Brain microvascular endothelial cell (primary cell): ENCODE data around the gene PDE11A.
"Not testable (repeated sequence)": the region's sequence is repeated elsewhere in the genome, so short reads cannot be mapped to it uniquely, and the experiment has no call there.

ENCODE experiments used
- DNase-seq: peaks from one replicate; pipeline ENCODE4 v3.0.0-alpha.2; 2020
- H3K27ac ChIP-seq: fragments of 250-450 bp; sonication (Bioruptor Pico); 2 replicates; pipeline ENCODE4 v1.5.1; 2020; ENCODE audit warnings: mild to moderate bottlenecking, moderate library complexity
- H3K27me3 ChIP-seq: fragments of 250-450 bp; sonication (Bioruptor Pico); replicated peaks from 2 replicates; pipeline ENCODE4 v1.5.1; 2020; ENCODE audit warnings: mild to moderate bottlenecking
- H3K36me3 ChIP-seq: fragments of 250-450 bp; sonication (Bioruptor Pico); replicated peaks from 2 replicates; pipeline ENCODE4 v1.5.1; 2020; ENCODE audit warnings: mild to moderate bottlenecking
- H3K4me3 ChIP-seq: 2 replicates; pipeline ENCODE4 v1.5.1; 2011; ENCODE audit warnings: low read depth, mild to moderate bottlenecking, control low read depth, low read length, moderate library complexity
- in situ Hi-C: cut with HindIII; loops from 2 replicates; pipeline ENCODE4 v1.10.0; 2017; ENCODE audit warnings: low sequenced_read_pairs, low pct_ligation_motif_present
- TF ChIP-seq, protein P1 (sequence below): IDR thresholded peaks from 2 replicates; pipeline ENCODE4 v1.5.1; 2011; ENCODE audit warnings: low read depth, mild to moderate bottlenecking, moderate library complexity, low read length, control low read depth, inconsistent platforms; ENCODE audit errors: missing control alignments

Gene PDE11A

DNA sequence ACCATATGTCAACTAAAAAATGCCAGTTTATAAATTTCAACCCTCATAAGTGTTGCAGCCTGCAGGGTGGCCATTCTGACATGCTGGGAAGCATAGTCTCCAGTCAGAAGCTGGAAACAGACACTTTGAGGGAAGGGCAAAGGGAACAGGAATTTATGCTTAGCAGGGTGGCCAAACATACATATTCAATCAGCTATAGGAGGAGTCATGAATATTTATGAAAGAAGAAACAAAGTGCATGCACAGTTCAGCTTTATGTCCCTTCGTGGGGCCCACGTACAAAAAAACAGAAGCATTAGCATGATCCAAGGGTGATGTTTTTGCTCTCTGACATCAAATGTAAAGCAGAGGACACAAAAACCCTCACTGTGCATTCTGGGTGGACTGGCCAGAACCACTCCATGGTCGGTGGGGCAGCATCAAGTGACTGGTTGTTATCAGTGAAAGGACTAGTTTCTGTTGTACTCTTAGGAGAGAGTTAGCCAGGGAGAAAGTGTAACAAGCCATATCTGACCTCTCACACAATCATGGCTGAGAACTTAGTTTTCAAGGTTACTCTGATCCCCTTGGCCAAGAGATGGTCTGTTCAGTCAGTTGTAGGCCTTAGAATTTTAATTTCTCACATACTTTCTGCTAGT is 9.9 kb upstream of the PDE11A start:
- TF ChIP-seq, protein P1, sequence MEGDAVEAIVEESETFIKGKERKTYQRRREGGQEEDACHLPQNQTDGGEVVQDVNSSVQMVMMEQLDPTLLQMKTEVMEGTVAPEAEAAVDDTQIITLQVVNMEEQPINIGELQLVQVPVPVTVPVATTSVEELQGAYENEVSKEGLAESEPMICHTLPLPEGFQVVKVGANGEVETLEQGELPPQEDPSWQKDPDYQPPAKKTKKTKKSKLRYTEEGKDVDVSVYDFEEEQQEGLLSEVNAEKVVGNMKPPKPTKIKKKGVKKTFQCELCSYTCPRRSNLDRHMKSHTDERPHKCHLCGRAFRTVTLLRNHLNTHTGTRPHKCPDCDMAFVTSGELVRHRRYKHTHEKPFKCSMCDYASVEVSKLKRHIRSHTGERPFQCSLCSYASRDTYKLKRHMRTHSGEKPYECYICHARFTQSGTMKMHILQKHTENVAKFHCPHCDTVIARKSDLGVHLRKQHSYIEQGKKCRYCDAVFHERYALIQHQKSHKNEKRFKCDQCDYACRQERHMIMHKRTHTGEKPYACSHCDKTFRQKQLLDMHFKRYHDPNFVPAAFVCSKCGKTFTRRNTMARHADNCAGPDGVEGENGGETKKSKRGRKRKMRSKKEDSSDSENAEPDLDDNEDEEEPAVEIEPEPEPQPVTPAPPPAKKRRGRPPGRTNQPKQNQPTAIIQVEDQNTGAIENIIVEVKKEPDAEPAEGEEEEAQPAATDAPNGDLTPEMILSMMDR = no peak
- no peak for DNase-seq
- H3K27me3 ChIP-seq = no peaks in the 10 kb centered on the region
- H3K27ac ChIP-seq = no peak overlapping the region
- no peaks in the 10 kb centered on the region for H3K36me3 ChIP-seq
- H3K4me3 ChIP-seq = no peak overlapping the region
- in situ Hi-C loops = no loop called here

GRCh38 chr2:178079279-178079678 is 6.7 kb upstream of the PDE11A start:
- DNase-seq, H3K4me3 ChIP-seq, in situ Hi-C loops, H3K36me3 ChIP-seq, H3K27ac ChIP-seq, H3K27me3 ChIP-seq: not testable (repeated sequence)

DNA sequence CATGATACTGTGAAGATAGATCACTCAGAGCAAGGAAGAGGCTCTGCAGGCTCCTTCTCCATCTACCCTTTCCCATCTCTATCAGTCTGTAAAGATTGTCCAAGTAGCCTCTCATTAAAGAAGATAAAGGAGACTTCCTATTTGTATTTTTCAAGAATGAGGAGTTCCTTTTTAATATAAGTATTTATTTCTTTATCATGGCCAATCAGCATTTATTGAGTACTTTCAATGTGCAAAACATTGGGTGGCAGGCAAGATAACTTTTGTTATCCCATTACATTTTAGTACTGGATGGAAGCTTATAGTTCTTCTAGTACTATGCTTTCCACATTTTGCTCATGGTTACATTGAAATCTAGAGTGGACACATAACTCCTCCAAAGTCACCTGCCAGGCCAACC is 3.6 kb upstream of the PDE11A start:
- H3K36me3 ChIP-seq = no peaks in the 10 kb centered on the region
- peaks cover 4% of the 10 kb centered on the region for H3K27me3 ChIP-seq
- TF ChIP-seq, protein P1 = no peak
- in situ Hi-C loops = no loop called here
- H3K4me3 ChIP-seq = no peak overlapping the region
- no peak for DNase-seq
- no peak overlapping the region for H3K27ac ChIP-seq

DNA sequence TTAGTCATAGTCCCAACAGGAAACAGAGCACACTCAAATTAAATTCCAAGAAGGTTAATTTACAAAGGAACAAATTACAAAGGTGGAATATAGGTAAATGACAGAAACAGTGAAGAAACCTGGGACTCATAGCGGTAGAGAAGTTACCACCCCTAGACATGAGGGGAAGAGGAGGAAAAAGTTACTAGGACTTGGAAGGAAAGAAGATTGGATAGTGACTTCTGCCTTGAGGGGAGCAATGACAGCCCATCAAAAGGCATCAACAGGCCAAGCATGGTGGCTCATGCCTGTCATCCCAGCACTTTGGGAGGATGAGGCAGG is 2.4 kb upstream of the PDE11A start:
- Histone ChIP-seq H3K36me3 (no peaks in the 10 kb centered on the region), H3K27me3 (peaks cover 4% of the 10 kb centered on the region), H3K4me3 (no peak overlapping the region), H3K27ac (no peak overlapping the region)
- TF ChIP-seq, protein P1 = no peak
- in situ Hi-C loops = no loop called here
- DNase-seq = no peak

GRCh38 chr2:178074123-178075005 is 1.8 kb upstream of the PDE11A start:
- no peak overlapping the region for H3K27ac ChIP-seq
- H3K4me3 ChIP-seq = no peak overlapping the region
- H3K27me3 ChIP-seq = peaks cover 4% of the 10 kb centered on the region
- TF ChIP-seq, protein P1 = no peak
- in situ Hi-C loops = no loop called here
- DNase-seq = peak; percentile 11
- no peaks in the 10 kb centered on the region for H3K36me3 ChIP-seq

DNA sequence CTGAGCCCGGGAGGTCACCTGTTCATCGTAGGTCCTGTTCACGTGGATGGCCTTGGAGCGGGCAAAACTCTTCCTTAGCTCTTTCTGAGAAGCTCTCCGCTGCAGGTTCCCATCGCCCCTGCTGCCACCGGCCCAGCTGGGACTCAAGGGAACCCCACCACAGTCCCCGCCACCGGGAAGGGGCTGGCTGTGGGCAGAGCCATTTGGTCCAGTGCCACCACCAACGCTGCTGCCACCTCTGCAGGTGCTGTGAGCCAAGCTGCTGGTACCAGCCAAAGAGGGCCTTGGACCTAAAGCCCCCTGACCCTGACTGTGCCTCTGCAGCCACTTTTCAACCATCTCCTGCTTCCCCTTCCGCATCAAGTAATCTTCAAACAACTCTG is 586 bp downstream of the PDE11A start:
- no peak overlapping the region for H3K27ac ChIP-seq
- H3K36me3 ChIP-seq = no peaks in the 10 kb centered on the region
- no peak overlapping the region for H3K4me3 ChIP-seq
- TF ChIP-seq, protein P1 = no peak
- in situ Hi-C loops = no loop called here
- H3K27me3 ChIP-seq = peaks cover 4% of the 10 kb centered on the region
- no peak for DNase-seq
